PC-3 (cell line): ENCODE measurements around the gene CTNNA2.

ENCODE experiments used
- CTCF ChIP-seq: fragments of 300-600 bp; sonication (generic); conservative IDR thresholded peaks from 2 replicates; pipeline ENCODE4 v1.5.1; 2017; ENCODE audit warnings: antibody characterized with exemption, low read depth, mild to moderate bottlenecking, low read length
- EZH2 ChIP-seq: fragments of 300-600 bp; sonication (generic); IDR thresholded peaks from one replicate; pipeline ENCODE4 v1.6.1; 2017; ENCODE audit warnings: antibody characterized with exemption, mild to moderate bottlenecking, low read length; ENCODE audit not compliant: unreplicated experiment

- TF ChIP-seq CTCF: no peak
- TF ChIP-seq EZH2: no peak
Measured at GRCh38 chr2:79798776-79799175, 285.9 kb downstream of the CTNNA2 start.
